PC-9 (cell line): Measurements from ENCODE around the gene TTK.

Source experiments
- EZH2 ChIP-seq: fragments of 200-600 bp; sonication (generic); IDR thresholded peaks from 2 replicates; pipeline ENCODE4 v1.8.0; 2017; ENCODE audit warnings: antibody characterized with exemption, low read depth
- TF ChIP-seq, protein P1 (sequence below): fragments of 200-600 bp; sonication (generic); conservative IDR thresholded peaks from 2 replicates; pipeline ENCODE4 v1.6.1; 2017; ENCODE audit warnings: mixed run types, antibody characterized with exemption, mild to moderate bottlenecking, moderate library complexity

- TF ChIP-seq, protein P1, sequence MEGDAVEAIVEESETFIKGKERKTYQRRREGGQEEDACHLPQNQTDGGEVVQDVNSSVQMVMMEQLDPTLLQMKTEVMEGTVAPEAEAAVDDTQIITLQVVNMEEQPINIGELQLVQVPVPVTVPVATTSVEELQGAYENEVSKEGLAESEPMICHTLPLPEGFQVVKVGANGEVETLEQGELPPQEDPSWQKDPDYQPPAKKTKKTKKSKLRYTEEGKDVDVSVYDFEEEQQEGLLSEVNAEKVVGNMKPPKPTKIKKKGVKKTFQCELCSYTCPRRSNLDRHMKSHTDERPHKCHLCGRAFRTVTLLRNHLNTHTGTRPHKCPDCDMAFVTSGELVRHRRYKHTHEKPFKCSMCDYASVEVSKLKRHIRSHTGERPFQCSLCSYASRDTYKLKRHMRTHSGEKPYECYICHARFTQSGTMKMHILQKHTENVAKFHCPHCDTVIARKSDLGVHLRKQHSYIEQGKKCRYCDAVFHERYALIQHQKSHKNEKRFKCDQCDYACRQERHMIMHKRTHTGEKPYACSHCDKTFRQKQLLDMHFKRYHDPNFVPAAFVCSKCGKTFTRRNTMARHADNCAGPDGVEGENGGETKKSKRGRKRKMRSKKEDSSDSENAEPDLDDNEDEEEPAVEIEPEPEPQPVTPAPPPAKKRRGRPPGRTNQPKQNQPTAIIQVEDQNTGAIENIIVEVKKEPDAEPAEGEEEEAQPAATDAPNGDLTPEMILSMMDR: no peak
- no peak for TF ChIP-seq EZH2
These were observed 17.1 kb downstream of the TTK start for GRCh38 chr6:80021591-80021990.
